ENCODE results near the gene PIP4K2C.
"Not testable (repeated sequence)": the region's sequence is repeated elsewhere in the genome, so short reads cannot be mapped to it uniquely, and the experiment has no call there.

The PIP4K2C gene

GRCh38 chr12:57636731-57637130 lies 45.7 kb downstream of the PIP4K2C start:
- DNase-seq (ENCODE audit: low spot score), result not testable (repeated sequence)

DNA sequence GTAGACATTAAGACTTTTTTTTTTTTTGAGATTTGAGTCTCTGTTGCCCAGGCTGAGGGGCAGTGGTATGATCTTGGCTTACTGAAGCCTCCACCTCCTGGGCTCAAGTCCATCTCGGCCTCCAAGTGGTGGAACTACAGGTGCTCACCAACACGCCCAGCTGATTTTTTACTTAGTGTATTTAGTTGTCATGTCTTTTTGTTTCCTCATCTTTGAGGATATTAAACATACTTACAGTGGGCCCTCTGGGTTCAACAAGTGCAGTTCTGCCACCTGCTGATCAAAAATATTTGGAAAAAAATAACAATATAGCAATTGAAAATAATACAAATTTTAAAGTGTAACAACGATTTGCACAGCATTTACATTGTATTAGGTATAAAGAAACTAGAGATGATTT lies 46.4 kb downstream of the PIP4K2C start:
- no peak for DNase-seq (ENCODE audit: low spot score)

DNA sequence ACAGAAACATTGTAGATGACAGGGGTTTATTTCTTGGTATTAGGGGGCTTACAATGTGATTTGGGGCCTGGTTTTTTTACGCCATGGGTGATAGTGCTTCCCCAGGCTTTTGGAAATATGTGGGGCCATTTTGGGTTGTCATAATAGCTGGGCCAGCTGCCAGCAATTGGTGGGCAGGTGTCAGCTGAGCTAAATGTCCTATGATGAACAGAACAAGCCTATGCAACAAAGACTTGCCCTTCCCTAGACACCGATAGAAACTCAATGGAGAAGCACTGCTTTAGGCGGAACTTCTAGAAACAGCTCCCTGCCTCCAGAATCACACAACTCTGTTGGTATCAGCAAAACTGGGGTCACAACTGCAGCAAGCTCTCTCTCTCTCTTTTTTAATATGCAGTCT lies 47.1 kb downstream of the PIP4K2C start:
- no peak for DNase-seq (ENCODE audit: low spot score)

DNA sequence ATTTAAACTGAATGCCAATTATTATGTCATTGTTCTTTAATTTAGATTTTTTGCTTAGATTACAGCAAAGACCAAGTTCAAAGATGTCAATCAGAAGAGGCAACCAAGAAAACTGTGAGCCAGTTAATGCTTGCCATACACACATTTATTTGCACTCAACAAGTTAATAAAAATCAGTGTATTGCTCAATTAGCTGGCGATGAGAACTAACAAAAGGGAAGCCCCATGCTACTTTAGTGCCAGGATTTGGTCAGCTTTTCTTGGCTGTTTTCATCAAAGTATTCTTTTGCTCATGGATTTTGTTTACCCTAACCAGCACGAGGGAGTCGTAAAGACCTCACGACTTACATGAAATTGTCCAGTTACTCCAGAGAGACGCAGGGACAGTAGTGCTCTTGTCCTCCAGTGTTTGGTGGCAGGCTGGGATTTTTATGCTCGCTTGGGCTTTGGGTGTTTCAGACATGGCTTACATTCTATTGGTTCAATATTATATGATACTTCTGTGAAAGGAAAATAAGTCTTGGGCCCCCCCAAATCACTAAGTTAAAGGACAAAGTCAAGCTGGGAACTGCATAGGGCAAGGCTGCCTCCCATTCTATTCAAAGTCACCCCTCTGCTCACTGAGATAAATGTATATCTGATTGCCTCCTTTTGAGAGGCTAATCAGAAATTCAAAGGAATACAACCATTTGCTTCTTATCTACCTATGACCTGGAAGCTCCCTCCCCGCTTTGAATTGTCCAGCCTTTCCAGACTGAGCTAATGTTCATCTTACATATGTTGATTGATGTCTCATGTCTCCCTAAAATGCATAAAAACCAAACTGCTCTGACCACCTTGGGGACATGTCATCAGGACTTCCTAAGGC lies 49.4 kb downstream of the PIP4K2C start:
- no peak for DNase-seq (ENCODE audit: low spot score)

- DNase-seq (ENCODE audit: low spot score), result no peak
These were observed 50.9 kb downstream of the PIP4K2C start for GRCh38 chr12:57641699-57642442.

DNA sequence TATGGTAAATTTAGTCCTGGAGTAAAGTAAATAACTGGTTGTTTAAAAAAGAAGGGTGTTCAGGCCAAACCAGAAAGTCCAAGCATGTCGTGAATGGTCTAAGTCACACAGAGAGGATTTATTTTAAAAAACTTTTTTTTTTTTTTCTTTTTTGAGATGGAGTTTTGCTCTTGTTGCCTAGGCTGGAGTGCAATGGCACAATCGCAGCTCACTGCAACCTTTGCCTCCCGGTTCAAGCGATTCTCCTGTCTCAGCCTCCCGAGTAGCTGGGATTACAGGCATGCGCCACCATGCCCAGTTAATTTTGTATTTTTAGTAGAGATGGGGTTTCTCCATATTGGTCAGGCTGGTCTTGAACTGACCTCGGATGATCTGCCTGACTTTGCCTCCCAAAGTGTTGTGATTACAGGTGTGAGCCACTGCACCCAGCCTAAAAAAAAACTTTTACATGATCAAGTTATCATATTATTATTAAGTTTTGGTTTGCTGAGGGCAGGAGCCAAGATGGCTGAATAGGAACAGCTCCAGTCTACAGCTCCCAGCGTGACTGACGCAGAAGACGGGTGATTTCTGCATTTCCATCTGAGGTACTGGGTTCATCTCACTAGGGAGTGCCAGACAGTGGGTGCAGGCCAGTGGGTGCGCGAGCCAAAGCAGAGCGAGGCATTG lies 55.1 kb downstream of the PIP4K2C start:
- DNase-seq (ENCODE audit: low spot score), result not testable (repeated sequence)

DNA sequence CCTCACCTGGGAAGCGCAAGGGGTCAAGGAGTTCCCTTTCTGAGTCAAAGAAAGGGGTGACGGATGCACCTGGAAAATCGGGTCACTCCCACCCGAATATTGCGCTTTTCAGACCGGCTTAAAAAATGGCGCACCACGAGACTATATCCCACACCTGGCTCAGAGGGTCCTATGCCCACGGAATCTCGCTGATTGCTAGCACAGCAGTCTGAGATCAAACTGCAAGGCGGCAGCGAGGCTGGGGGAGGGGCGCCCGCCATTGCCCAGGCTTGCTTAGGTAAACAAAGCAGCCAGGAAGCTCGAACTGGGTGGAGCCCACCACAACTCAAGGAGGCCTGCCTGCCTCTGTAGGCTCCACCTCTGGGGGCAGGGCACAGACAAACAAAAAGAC lies 55.7 kb downstream of the PIP4K2C start:
- not testable (repeated sequence) for DNase-seq (ENCODE audit: low spot score)

Measured in CD4-positive, alpha-beta T cell treated with Interleukin-2 at 100 ng/mL for 4 hours (primary cell).